H9 (cell line): ENCODE measurements around the gene PPM1H. TPM values are rescaled to one million over a fixed set of nuclear protein-coding genes. Genes with fewer than 3 reads are reported as not detected.

Experiments
- DNase-seq: peaks from one replicate; pipeline ENCODE4 v3.0.0-alpha.2; 2017
- H2AFZ ChIP-seq: one replicate; pipeline ENCODE4 v1.6.1; 2013; ENCODE audit warnings: mild to moderate bottlenecking, low read length, control low read depth, moderate library complexity
- H2AK5ac ChIP-seq: 2 replicates; pipeline ENCODE4 v1.6.1; 2013; ENCODE audit warnings: low read length, control low read depth, mixed read lengths; ENCODE audit not compliant: insufficient read length
- H2BK120ac ChIP-seq: one replicate; pipeline ENCODE4 v1.6.1; 2013; ENCODE audit warnings: low read depth, mild to moderate bottlenecking, low read length, control low read depth, inconsistent platforms; ENCODE audit not compliant: poor library complexity, severe bottlenecking
- H2BK12ac ChIP-seq: 2 replicates; pipeline ENCODE4 v1.6.1; 2013; ENCODE audit warnings: low read length, control low read depth, mixed read lengths, low read depth; ENCODE audit not compliant: insufficient read length
- H2BK15ac ChIP-seq: 2 replicates; pipeline ENCODE4 v1.6.1; 2013; ENCODE audit warnings: low read depth, low read length, control low read depth
- H2BK20ac ChIP-seq: one replicate; pipeline ENCODE4 v1.6.1; 2013; ENCODE audit warnings: low read depth, mild to moderate bottlenecking, low read length, control low read depth, inconsistent platforms; ENCODE audit not compliant: poor library complexity, severe bottlenecking
- H2BK5ac ChIP-seq: 2 replicates; pipeline ENCODE4 v1.6.1; 2013; ENCODE audit warnings: low read length, control low read depth, mixed read lengths; ENCODE audit not compliant: insufficient read length
- H3K14ac ChIP-seq: 2 replicates; pipeline ENCODE4 v1.6.1; 2013; ENCODE audit warnings: low read length, control low read depth; ENCODE audit not compliant: insufficient read depth
- H3K18ac ChIP-seq: 2 replicates; pipeline ENCODE4 v1.6.1; 2013; ENCODE audit warnings: low read depth, mild to moderate bottlenecking, mixed read lengths, low read length, control low read depth; ENCODE audit not compliant: insufficient read length
- H3K23ac ChIP-seq: 2 replicates; pipeline ENCODE4 v1.6.1; 2013; ENCODE audit warnings: low read length, control low read depth, mixed read lengths, low read depth; ENCODE audit not compliant: insufficient read length
- H3K23me2 ChIP-seq: 2 replicates; pipeline ENCODE4 v1.6.1; 2013; ENCODE audit warnings: low read depth, mild to moderate bottlenecking, mixed read lengths, low read length, control low read depth; ENCODE audit not compliant: insufficient read length, poor library complexity, severe bottlenecking
- H3K27ac ChIP-seq: 2 replicates; pipeline ENCODE4 v1.5.1; 2013; ENCODE audit warnings: low read length, control low read depth, mixed read lengths, low read depth; ENCODE audit not compliant: insufficient read length
- H3K27me3 ChIP-seq: 2 replicates; pipeline ENCODE4 v1.6.1; 2013; ENCODE audit warnings: low read length, control low read depth, inconsistent platforms; ENCODE audit not compliant: insufficient read depth
- H3K4ac ChIP-seq: 2 replicates; pipeline ENCODE4 v1.6.1; 2013; ENCODE audit warnings: low read depth, mild to moderate bottlenecking, control low read depth, inconsistent platforms, low read length, moderate library complexity
- H3K4me1 ChIP-seq: 2 replicates; pipeline ENCODE4 v1.6.1; 2013; ENCODE audit warnings: low read length, control low read depth, inconsistent platforms; ENCODE audit not compliant: insufficient read depth
- H3K4me2 ChIP-seq: 2 replicates; pipeline ENCODE4 v1.6.1; 2013; ENCODE audit warnings: low read length, control low read depth, mixed read lengths; ENCODE audit not compliant: insufficient read length, insufficient read depth
- H3K56ac ChIP-seq: 2 replicates; pipeline ENCODE4 v1.6.1; 2013; ENCODE audit warnings: low read depth, mild to moderate bottlenecking, mixed read lengths, low read length, control low read depth; ENCODE audit not compliant: insufficient read length
- H3K79me1 ChIP-seq: 2 replicates; pipeline ENCODE4 v1.6.1; 2013; ENCODE audit warnings: low read depth, mild to moderate bottlenecking, moderate library complexity, low read length, control low read depth, inconsistent platforms; ENCODE audit not compliant: insufficient read depth, poor library complexity, severe bottlenecking
- H3K79me2 ChIP-seq: 2 replicates; pipeline ENCODE4 v1.6.1; 2013; ENCODE audit warnings: low read length, control low read depth, inconsistent platforms; ENCODE audit not compliant: insufficient read depth
- H3K9ac ChIP-seq: 2 replicates; pipeline ENCODE4 v1.6.1; 2013; ENCODE audit warnings: low read length, control low read depth, mixed read lengths; ENCODE audit not compliant: insufficient read length; ENCODE audit errors: extremely low read depth
- H3K9me3 ChIP-seq: one replicate; pipeline ENCODE4 v1.6.1; 2013; ENCODE audit warnings: low read depth, low read length, inconsistent platforms; ENCODE audit not compliant: control insufficient read depth
- H3T11ph ChIP-seq: one replicate; pipeline ENCODE4 v1.6.1; 2013; ENCODE audit warnings: mild to moderate bottlenecking, low read length, control low read depth, inconsistent platforms
- H4K20me1 ChIP-seq: one replicate; pipeline ENCODE4 v1.6.1; 2013; ENCODE audit not compliant: control insufficient read depth, insufficient read length, insufficient read depth
- H4K5ac ChIP-seq: 2 replicates; pipeline ENCODE4 v1.6.1; 2013; ENCODE audit warnings: low read depth, mild to moderate bottlenecking, mixed read lengths, low read length, control low read depth; ENCODE audit not compliant: insufficient read length
- H4K8ac ChIP-seq: replicated peaks from 2 replicates; pipeline ENCODE4 v1.6.1; 2013; ENCODE audit warnings: low read length, control low read depth, mixed read lengths, low read depth; ENCODE audit not compliant: insufficient read length
- H4K91ac ChIP-seq: 2 replicates; pipeline ENCODE4 v1.6.1; 2013; ENCODE audit warnings: low read depth, mild to moderate bottlenecking, moderate library complexity, mixed read lengths, low read length, control low read depth; ENCODE audit not compliant: insufficient read length
- H3K27ac Mint-ChIP-seq, 3 experiments: 2 replicates in 2 of 3; 3 replicates in 1 of 3; pipeline ENCODE4 v1.8.0; 2020 to 2021; ENCODE audit warnings: mixed read lengths in 3 of 3, mild to moderate bottlenecking in 1 of 3, moderate library complexity in 1 of 3
- H3K27me3 Mint-ChIP-seq: 2 replicates; pipeline ENCODE4 v1.8.0; 2021; ENCODE audit warnings: low read depth, mild to moderate bottlenecking, moderate library complexity, mixed read lengths
- H3K36me3 Mint-ChIP-seq, 3 experiments: 2 replicates in 2 of 3; 3 replicates in 1 of 3; pipeline ENCODE4 v1.8.0; 2020 to 2021; ENCODE audit warnings: low read depth in 3 of 3, mixed read lengths in 3 of 3; ENCODE audit not compliant: insufficient read depth in 1 of 3
- H3K4me1 Mint-ChIP-seq, 2 experiments: 2 replicates each; pipeline ENCODE4 v1.8.0; 2020; ENCODE audit warnings: mixed read lengths in 2 of 2
- H3K4me3 Mint-ChIP-seq, 2 experiments: 2 replicates in 1 of 2; 3 replicates in 1 of 2; pipeline ENCODE4 v1.8.0; 2020 to 2021; ENCODE audit warnings: mild to moderate bottlenecking in 2 of 2, mixed read lengths in 2 of 2, moderate library complexity in 1 of 2
- H3K9me3 Mint-ChIP-seq, 2 experiments: 2 replicates in 1 of 2; 3 replicates in 1 of 2; pipeline ENCODE4 v1.8.0; 2020; ENCODE audit warnings: mild to moderate bottlenecking in 2 of 2, mixed read lengths in 2 of 2, moderate library complexity in 1 of 2
- CTCF ChIP-seq: fragments of 200-600 bp; sonication (generic); conservative IDR thresholded peaks from 3 replicates; pipeline ENCODE4 v1.8.0; 2021; ENCODE audit warnings: antibody characterized with exemption, mild to moderate bottlenecking
- WGBS: extraction: QIAGEN DNeasy Blood & Tissue Kit; methylation state at CpG from one replicate; pipeline ENCODE4 v1.1.7; 2013; ENCODE audit warnings: missing lambda C conversion rate, low lambda C conversion rate, mixed read lengths; ENCODE audit not compliant: insufficient read length; ENCODE audit errors: extremely low coverage; 5-methylcytosine and 5-hydroxymethylcytosine counted together
- total RNA-seq: library from RNA; stranded (reverse); gene quantifications from 2 replicates; pipeline ENCODE4 v1.2.1, GENCODE V29; 2021

Gene PPM1H
- total RNA-seq, 1 experiment from 2014 or later, result 22.1 TPM

- no peaks in the 10 kb centered on the region for H3K9me3 ChIP-seq
- peaks cover 6% of the 10 kb centered on the region; the same call in 1 of the 2 replicates for H3K4me1 ChIP-seq
- no peak for DNase-seq
- H3K4me3 Mint-ChIP-seq, result no peak overlapping the region
- H2AFZ ChIP-seq, result no peak overlapping the region
- H3K56ac ChIP-seq, result no peak overlapping the region
- H3K27me3 Mint-ChIP-seq, result no peaks in the 10 kb centered on the region
- peaks cover 6% of the 10 kb centered on the region for H3K79me1 ChIP-seq
- H2BK20ac ChIP-seq, result no peak overlapping the region
- H3K4me1 Mint-ChIP-seq, result peaks cover 14% of the 10 kb centered on the region in 2 experiments
- no peak overlapping the region for H2AK5ac ChIP-seq
- H2BK5ac ChIP-seq, result no peak overlapping the region
- WGBS, result no CpG with 5 or more reads among the region's 2 CpGs
- H3K79me2 ChIP-seq, result peaks cover 2% of the 10 kb centered on the region; the same call in 1 of the 2 replicates
- H3K23ac ChIP-seq, result no peak overlapping the region
- no peak overlapping the region for H2BK15ac ChIP-seq
- no peak overlapping the region for H3K4ac ChIP-seq
- no peak for TF ChIP-seq CTCF
- no peaks in the 10 kb centered on the region for H4K20me1 ChIP-seq
- H3K14ac ChIP-seq, result no peak overlapping the region
- H3T11ph ChIP-seq, result no peak overlapping the region
- no peak overlapping the region for H3K18ac ChIP-seq
- peak overlapping the region in 1 of 3 experiments; percentile 29; a peak in 1 of 7 replicates for H3K27ac Mint-ChIP-seq
- no peak overlapping the region for H4K8ac ChIP-seq
- H3K27ac ChIP-seq, result no peak overlapping the region
- H3K9me3 Mint-ChIP-seq, result no peaks in the 10 kb centered on the region
- no peak overlapping the region for H2BK12ac ChIP-seq
- H2BK120ac ChIP-seq, result no peak overlapping the region
- no peak overlapping the region for H3K9ac ChIP-seq
- H3K4me2 ChIP-seq, result no peak overlapping the region
- H3K23me2 ChIP-seq, result no peaks in the 10 kb centered on the region
- H4K5ac ChIP-seq, result no peak overlapping the region
- H3K36me3 Mint-ChIP-seq, result peaks cover 0 to 3% (median 0%) of the 10 kb centered on the region in 3 experiments; a peak in 3 of 7 replicates
- no peaks in the 10 kb centered on the region for H3K27me3 ChIP-seq
- no peak overlapping the region for H4K91ac ChIP-seq
Measured at GRCh38 chr12:62907561-62907960, 27.4 kb downstream of the PPM1H start.
